Activated CD8-positive, alpha-beta T cell treated with anti-CD3 and anti-CD28 coated beads for 36 hours (primary cell): Measurements from ENCODE around the gene HTR2C. TPM values are rescaled to one million over a fixed set of nuclear protein-coding genes. Genes with fewer than 3 reads are reported as not detected.

Experiments used
- ATAC-seq: fragments of 200-7000 bp; cut with Tn5 transposase; one replicate; pipeline ENCODE4 v1.10.0; 2021; ENCODE audit warnings: mild to moderate bottlenecking, moderate library complexity
- CTCF ChIA-PET: fragments of 350-600 bp; sonication (Branson Sonifier 250); formaldehyde crosslinking; loops from one replicate; lab custom pipeline; 2021; ENCODE audit warnings: antibody characterized with exemption; lab: Charles Lee
- POLR2A ChIA-PET: fragments of 350-600 bp; sonication (Branson Sonifier 250); formaldehyde crosslinking; loops from one replicate; lab custom pipeline; 2021; ENCODE audit warnings: antibody characterized with exemption; lab: Charles Lee
- DNase-seq: peaks from one replicate; pipeline ENCODE4 v3.0.0-alpha.2; 2020
- H3K27ac Mint-ChIP-seq: one replicate; pipeline ENCODE4 v1.8.0; 2021; ENCODE audit warnings: mild to moderate bottlenecking, mixed read lengths
- H3K27me3 Mint-ChIP-seq: one replicate; pipeline ENCODE4 v1.8.0; 2021; ENCODE audit warnings: mixed read lengths
- H3K36me3 Mint-ChIP-seq: one replicate; pipeline ENCODE4 v1.8.0; 2021; ENCODE audit warnings: low read depth, mixed read lengths
- H3K4me1 Mint-ChIP-seq: one replicate; pipeline ENCODE4 v1.8.0; 2021; ENCODE audit warnings: low read depth, mixed read lengths
- H3K4me3 Mint-ChIP-seq: one replicate; pipeline ENCODE4 v1.8.0; 2021; ENCODE audit warnings: mild to moderate bottlenecking, moderate library complexity, mixed read lengths
- H3K9me3 Mint-ChIP-seq: one replicate; pipeline ENCODE4 v1.8.0; 2021; ENCODE audit warnings: mixed read lengths
- intact Hi-C: fragments of 100-400 bp; cut with micrococcal nuclease; formaldehyde crosslinking; loops from one replicate; pipeline ENCODE4 v1.10.0; 2022
- total RNA-seq, 2 experiments: library from RNA; stranded (reverse); gene quantifications; one replicate each; pipeline ENCODE4 v1.2.3, GENCODE V29; 2021
- TF ChIP-seq, protein P1 (sequence below): fragments of 200-600 bp; IDR thresholded peaks from one replicate; pipeline ENCODE4 v1.8.0; 2022; ENCODE audit warnings: antibody characterized with exemption, mild to moderate bottlenecking

Gene HTR2C
- total RNA-seq, 2 experiments from 2014 or later = not detected

DNA sequence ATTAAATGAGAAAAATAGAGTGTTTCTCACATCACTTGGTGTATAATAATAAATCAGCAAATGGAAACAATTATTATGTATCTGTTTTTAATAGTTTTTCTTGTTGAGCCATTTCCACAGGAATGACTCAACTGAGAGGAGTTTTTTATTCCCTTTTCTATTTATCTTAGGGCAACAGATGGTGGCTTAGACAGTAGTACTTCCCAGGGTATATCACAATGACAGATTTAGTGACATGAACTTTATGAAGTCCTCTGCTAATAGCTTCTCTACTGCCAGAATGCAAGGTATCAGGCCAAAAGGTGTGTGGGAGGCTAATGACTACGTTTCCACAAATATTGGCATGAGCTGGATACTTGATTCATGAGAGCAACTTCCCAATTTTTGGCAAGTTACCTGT, 126.7 kb downstream of the HTR2C start:
- TF ChIP-seq, protein P1, sequence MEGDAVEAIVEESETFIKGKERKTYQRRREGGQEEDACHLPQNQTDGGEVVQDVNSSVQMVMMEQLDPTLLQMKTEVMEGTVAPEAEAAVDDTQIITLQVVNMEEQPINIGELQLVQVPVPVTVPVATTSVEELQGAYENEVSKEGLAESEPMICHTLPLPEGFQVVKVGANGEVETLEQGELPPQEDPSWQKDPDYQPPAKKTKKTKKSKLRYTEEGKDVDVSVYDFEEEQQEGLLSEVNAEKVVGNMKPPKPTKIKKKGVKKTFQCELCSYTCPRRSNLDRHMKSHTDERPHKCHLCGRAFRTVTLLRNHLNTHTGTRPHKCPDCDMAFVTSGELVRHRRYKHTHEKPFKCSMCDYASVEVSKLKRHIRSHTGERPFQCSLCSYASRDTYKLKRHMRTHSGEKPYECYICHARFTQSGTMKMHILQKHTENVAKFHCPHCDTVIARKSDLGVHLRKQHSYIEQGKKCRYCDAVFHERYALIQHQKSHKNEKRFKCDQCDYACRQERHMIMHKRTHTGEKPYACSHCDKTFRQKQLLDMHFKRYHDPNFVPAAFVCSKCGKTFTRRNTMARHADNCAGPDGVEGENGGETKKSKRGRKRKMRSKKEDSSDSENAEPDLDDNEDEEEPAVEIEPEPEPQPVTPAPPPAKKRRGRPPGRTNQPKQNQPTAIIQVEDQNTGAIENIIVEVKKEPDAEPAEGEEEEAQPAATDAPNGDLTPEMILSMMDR = no peak

DNA sequence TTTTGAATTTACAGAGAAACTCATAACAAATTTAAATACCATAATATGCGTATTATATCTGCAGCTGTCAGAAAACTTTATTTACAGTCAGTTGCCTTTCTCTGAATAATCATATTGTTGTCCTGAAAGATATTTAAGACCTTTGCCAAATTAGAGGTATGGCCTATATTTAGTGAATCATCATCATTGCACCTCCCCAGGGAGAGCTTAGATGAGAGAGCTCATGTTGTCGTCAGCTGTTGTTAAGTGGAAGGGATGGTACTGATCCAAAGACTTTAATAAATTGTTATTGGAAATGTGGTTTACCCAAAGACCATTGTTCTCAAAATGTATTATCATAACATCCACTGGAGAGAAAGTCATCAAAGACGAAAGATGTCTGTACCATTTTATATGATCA, 128.6 kb downstream of the HTR2C start:
- intact Hi-C loops = no loop called here
- TF ChIP-seq, protein P1 = no peak
- no peaks in the 10 kb centered on the region for H3K36me3 Mint-ChIP-seq
- ChIA-PET POLR2A (no interaction called here), CTCF (no interaction called here)
- ATAC-seq (no peak), DNase-seq (no peak)
- H3K9me3 Mint-ChIP-seq = peaks cover 2% of the 10 kb centered on the region
- H3K27me3 Mint-ChIP-seq = no peaks in the 10 kb centered on the region
- H3K27ac Mint-ChIP-seq = no peak overlapping the region
- no peak overlapping the region for H3K4me3 Mint-ChIP-seq
- no peaks in the 10 kb centered on the region for H3K4me1 Mint-ChIP-seq

More for the DNA sequence above, 126.7 kb downstream of the HTR2C start:
- Mint-ChIP-seq H3K27ac (no peak overlapping the region), H3K9me3 (peaks cover 2% of the 10 kb centered on the region), H3K4me1 (no peaks in the 10 kb centered on the region), H3K27me3 (no peaks in the 10 kb centered on the region), H3K4me3 (no peak overlapping the region), H3K36me3 (no peaks in the 10 kb centered on the region)
- ChIA-PET POLR2A (no interaction called here), CTCF (no interaction called here)
- no peak for ATAC-seq
- intact Hi-C loops = no loop called here
- no peak for DNase-seq

DNA sequence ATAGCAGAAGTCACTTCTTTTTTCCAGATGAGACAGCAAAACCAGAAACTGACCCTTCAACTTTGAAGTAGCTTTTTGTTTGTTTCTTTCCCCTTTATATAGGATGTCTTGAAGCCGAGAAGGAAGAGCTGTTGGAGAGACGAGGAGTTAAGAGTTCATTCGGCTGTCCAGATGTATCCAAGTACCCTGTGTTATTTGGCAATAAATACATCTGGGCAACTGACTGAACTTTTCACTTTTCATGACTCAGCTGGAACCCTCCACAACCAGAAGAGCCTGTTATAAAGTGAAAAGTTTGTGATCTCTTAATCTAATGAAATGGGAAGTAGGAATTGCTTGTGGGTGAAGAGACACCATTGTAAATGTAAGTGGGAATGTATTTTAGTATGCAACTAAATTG, 131.2 kb downstream of the HTR2C start:
- ChIA-PET CTCF (no interaction called here), POLR2A (no interaction called here)
- Mint-ChIP-seq H3K9me3 (peaks cover 2% of the 10 kb centered on the region), H3K4me3 (no peak overlapping the region), H3K4me1 (no peaks in the 10 kb centered on the region), H3K27me3 (no peaks in the 10 kb centered on the region), H3K27ac (no peak overlapping the region), H3K36me3 (no peaks in the 10 kb centered on the region)
- no peak for ATAC-seq
- TF ChIP-seq, protein P1 = no peak
- intact Hi-C loops = no loop called here
- no peak for DNase-seq

DNA sequence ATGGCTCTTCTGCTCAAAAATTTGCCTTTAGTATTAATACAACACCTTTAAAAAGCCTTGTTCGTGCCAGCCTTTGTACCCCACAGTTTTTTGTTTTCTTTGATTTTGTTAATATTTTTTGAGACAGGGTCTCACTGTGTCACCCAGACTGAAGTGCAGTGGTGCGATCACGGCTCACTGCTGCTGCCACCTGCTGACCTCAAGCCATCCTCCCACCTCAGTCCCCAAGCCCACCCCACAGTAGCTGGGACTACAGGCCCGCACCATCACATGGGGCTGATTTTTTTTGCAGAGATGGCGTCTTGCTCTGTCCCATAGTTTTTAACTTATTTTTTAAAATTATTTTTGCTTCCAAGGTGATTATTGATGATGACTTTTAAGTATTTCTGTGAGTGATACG, 134.0 kb downstream of the HTR2C start:
- H3K4me3 Mint-ChIP-seq = no peak overlapping the region
- TF ChIP-seq, protein P1 = no peak
- H3K36me3 Mint-ChIP-seq = no peaks in the 10 kb centered on the region
- DNase-seq = peak; percentile 1
- CTCF ChIA-PET = no interaction called here
- no peak for ATAC-seq
- peaks cover 3% of the 10 kb centered on the region for H3K9me3 Mint-ChIP-seq
- no peaks in the 10 kb centered on the region for H3K27me3 Mint-ChIP-seq
- POLR2A ChIA-PET = no interaction called here
- H3K4me1 Mint-ChIP-seq = no peaks in the 10 kb centered on the region
- intact Hi-C loops = no loop called here
- H3K27ac Mint-ChIP-seq = no peak overlapping the region

DNA sequence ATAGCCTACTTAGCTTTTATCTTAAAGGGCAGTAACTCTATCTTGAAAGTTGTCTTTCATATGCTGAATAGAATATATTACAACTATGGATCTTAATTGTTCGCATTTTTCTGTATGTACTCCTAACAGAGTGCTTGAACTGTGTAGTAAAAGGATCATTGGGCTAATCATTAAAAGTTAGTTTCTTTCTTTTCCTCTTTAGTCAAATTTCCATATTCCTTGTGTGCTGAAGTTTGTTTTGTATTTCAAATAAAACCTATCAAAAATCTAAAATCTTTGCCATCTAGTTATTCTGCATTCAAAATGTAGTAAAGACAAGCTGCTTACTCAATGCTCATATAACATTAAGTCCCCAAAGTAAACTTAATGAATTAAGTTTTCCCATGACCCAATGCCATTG, 182.7 kb downstream of the HTR2C start:
- no peak overlapping the region for H3K4me3 Mint-ChIP-seq
- H3K27me3 Mint-ChIP-seq = no peaks in the 10 kb centered on the region
- H3K27ac Mint-ChIP-seq = no peak overlapping the region
- no peaks in the 10 kb centered on the region for H3K9me3 Mint-ChIP-seq
- intact Hi-C loops = no loop called here
- ChIA-PET POLR2A (no interaction called here), CTCF (no interaction called here)
- DNase-seq (no peak), ATAC-seq (no peak)
- no peaks in the 10 kb centered on the region for H3K36me3 Mint-ChIP-seq
- H3K4me1 Mint-ChIP-seq = no peaks in the 10 kb centered on the region
- TF ChIP-seq, protein P1 = no peak
